NOMO-1 treated with dmso at 0.1 percent for 144 hours (cell line): ENCODE measurements around the gene SDK1.
"Not testable (repeated sequence)": the region's sequence is repeated elsewhere in the genome, so short reads cannot be mapped to it uniquely, and the experiment has no call there.

Experiments used
- DNase-seq: peaks from one replicate; lab custom pipeline; 2025; ENCODE audit not compliant: unreplicated experiment; lab: John Stamatoyannopoulos, UW

The SDK1 gene

DNA sequence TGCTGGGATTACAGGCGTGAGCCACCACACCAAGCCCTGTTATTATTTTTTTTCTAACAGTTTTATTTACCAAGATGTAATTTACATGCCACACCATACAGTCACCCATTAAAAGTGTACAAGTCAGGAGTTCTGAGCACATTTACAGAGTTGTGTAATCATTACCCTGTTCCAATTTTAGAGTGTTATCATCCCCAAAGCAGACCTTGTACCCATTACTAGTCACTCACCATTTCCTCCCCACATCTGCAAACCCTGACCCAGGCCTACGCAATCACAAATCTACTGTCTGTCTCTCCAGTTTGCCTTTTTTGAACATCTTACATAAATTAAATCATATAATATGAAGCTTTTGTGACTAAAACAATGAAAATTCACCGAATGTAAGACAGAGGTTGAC is 978.2 kb downstream of the SDK1 start:
- DNase-seq: peak; percentile 23

DNA sequence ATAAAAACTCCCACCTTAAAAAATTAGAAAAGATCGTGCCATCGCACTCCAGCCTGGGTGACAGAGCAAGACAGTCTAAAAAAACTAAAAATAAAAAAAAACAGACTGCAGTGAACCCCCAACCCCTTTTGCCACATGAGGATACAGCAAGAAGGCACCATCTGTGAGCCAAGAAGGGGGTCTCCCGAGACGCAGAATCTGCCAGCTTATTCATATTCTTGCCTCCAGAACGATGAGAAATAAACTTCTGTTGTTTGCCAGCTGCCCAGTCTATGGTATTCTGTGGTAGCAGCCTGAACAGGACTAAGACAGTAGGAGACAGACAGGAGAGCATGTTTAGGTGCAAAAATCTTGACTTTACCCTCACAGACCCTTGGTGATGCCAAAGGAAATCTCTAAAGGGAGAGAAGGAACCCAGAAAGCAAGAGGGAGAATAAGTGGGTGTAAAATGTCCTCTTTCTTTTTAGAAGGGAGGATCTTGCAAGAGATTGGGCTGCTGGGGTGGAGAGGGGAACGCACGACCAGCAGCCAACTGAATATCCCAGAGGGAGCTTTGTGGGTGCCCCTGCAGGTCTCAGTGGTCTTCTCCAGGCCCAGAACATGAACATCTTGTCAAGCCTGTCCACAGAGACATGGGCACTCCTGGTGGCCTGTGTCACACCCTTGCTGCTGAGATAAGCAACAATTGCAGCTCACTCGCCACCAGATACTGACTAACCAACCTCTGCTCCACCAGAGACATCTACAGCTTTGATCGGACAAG is 980.4 kb downstream of the SDK1 start:
- no peak for DNase-seq

DNA sequence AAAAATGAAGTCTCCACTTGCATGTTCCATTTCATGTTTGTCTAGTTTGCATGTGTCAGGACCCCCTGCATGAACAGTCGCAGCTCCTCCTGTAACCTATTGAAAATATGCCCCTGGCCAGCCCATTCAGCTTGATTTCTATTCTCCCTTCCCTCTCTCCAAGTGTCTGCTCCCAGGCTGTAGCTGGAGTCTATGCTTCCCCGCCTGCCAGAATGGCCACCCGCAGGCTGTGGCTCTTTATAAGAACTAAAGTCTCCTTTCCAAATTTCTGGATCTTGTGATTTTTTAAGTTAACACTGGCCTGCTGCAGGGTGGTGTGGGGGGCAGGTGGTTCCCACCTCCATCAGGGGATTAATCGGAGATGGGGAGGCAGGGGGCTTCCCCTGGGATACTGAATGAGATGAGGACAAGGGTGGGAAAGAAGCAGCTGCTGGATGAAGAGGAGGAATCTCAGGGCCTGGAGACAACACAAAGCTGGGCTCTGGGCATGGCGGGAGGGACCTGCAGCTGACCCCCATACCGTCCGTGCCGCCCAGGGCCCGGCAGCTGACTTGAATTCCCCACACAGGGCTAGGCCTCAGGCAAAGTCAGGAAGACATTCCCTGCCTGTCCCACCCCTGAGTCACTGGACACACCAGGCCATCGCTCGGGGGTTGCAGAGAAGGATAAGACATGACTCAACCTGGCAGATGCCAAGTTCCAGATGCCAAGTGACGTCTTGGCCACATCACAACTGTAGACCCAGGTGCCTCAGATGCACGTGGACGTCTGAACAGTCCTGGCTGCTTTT is 981.6 kb downstream of the SDK1 start:
- DNase-seq: no peak

DNA sequence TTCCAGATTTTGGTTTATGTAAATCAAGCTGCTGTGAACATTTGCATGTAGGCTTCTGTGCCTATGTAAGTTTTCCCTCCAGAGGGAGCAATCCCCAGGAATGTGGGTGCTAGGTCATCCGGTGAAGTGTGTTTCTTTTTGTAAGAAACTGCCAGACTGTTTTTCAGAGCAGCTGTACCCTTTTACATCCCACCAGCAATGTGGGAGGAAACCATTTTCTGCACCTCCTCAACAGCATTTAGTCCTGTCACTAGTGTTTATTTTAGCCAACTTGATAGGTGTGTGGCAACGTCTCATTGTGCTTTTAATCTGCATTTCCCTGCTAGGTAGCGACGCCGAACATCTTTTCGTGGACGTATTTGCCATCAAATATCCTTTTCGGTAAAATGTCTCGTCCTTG is 985.3 kb downstream of the SDK1 start:
- DNase-seq: no peak

- peak; percentile 23 for DNase-seq
Measured at GRCh38 chr7:4288791-4289394, 987.8 kb downstream of the SDK1 start.

DNA sequence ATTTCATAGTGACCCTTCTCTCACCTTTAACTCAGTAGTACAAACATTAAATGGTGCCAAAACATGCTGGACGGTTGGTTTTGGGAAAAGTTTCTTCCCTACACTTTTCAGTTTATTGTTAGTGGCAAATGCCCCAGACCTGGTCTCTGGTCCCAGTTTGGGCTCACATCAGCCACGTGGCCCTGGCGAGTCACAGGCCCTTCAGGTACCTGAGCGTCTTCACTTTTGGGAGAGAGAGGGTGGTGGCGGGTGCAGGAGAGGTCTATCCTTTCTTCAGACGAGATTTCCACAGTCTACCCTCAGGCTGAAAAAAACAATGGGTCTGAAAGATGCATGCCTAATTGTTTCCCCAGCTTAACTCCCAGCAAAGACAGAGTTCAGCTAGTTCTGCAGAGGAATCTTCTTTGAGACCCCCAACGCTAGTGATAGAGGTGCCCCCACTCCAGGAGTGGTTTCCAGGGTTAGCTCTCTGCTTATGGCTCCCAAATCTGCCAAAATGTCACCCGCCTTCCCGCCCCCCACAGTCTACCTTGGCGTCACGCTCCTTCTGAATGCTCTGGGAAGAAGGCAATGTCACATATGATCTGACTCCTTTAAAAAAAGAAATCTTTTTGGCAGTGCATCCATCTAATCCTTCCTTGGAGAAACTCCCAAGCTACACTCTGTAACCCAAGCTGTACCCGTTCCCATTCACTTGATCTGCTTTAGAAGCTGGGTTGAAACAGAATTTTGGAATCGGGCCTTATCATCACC is 996.3 kb downstream of the SDK1 start:
- DNase-seq: no peak

- no peak for DNase-seq
Measured at GRCh38 chr7:4297918-4298219, 996.8 kb downstream of the SDK1 start.

GRCh38 chr7:4299431-4299830 is 998.4 kb downstream of the SDK1 start:
- DNase-seq: no peak

- DNase-seq: no peak
Measured at GRCh38 chr7:4302203-4302905, 1001.3 kb downstream of the SDK1 start.

- no peak for DNase-seq
Measured at GRCh38 chr7:4307316-4308204, 1006.5 kb downstream of the SDK1 start.

GRCh38 chr7:4308205-4308590 is 1007.1 kb downstream of the SDK1 start:
- DNase-seq: no peak

DNA sequence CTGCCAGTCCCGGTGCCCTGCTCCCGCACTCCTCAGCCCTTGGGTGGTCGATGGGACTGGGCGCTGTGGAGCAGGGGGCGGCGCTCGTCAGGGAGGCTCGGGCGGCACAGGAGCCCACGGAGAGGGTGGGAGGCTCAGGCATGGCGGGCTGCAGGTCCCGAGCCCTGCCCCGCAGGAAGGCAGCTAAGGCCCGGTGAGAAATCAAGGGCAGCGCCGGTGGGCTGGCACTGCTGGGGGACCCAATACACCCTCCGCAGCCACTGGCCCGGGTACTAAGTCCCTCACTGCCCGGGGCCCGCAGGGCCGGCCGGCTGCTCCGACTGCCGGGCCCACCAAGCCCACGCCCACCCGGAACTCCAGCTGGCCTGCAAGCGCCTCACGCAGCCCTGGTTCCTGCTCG is 1012.9 kb downstream of the SDK1 start:
- DNase-seq: not testable (repeated sequence)

DNA sequence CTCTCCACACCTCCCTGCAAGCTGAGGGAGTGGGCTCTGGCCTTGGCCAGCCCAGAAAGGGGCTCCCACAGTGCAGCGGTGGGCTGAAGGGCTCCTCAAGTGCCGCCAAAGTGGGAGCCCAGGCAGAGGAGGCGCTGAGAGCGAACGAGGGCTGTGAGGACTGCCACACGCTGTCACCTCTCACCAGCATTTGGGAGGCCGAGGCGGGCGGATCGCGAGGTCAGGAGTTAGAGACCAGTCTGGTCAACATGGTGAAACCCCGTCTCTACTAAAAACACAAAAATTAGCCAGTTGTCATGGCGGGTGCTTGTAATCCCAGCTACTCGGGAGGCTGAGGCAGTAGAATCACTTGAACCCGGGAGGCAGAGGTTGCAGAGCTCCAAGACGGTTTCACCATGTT is 1013.3 kb downstream of the SDK1 start:
- not testable (repeated sequence) for DNase-seq
